Sigmoid colon (tissue), 3 donors: ENCODE data around the gene TPH1.

Source experiments
- POLR2A ChIP-seq, 2 donors: fragments of 450-650 bp; IDR thresholded peaks; one replicate each; pipeline ENCODE4 v1.6.1; 2016; ENCODE audit warnings: antibody characterized with exemption in 2 of 2, mild to moderate bottlenecking in 2 of 2, moderate library complexity in 2 of 2
- TF ChIP-seq, protein P1 (sequence below), 4 experiments: fragments of 450-650 bp in 3 of 4; fragments of 200-600 bp in 1 of 4; IDR thresholded peaks; one replicate each; pipeline ENCODE4 v1.5.1; 2016 to 2019; ENCODE audit warnings: antibody characterized with exemption in 4 of 4, mild to moderate bottlenecking in 3 of 4, moderate library complexity in 2 of 4

- TF ChIP-seq, protein P1, sequence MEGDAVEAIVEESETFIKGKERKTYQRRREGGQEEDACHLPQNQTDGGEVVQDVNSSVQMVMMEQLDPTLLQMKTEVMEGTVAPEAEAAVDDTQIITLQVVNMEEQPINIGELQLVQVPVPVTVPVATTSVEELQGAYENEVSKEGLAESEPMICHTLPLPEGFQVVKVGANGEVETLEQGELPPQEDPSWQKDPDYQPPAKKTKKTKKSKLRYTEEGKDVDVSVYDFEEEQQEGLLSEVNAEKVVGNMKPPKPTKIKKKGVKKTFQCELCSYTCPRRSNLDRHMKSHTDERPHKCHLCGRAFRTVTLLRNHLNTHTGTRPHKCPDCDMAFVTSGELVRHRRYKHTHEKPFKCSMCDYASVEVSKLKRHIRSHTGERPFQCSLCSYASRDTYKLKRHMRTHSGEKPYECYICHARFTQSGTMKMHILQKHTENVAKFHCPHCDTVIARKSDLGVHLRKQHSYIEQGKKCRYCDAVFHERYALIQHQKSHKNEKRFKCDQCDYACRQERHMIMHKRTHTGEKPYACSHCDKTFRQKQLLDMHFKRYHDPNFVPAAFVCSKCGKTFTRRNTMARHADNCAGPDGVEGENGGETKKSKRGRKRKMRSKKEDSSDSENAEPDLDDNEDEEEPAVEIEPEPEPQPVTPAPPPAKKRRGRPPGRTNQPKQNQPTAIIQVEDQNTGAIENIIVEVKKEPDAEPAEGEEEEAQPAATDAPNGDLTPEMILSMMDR (IDR thresholded peaks at IDR 0.05) = no peak
- no peak for TF ChIP-seq POLR2A (IDR thresholded peaks at IDR 0.05)
Observed at GRCh38 chr11:18064450-18065054, 18.5 kb upstream of the TPH1 start.
